GM19328 (cell line): ENCODE data around the gene DDI2.

Experiments
- ATAC-seq: cut with Tn5 transposase; IDR thresholded peaks from one replicate; pipeline ENCODE4 v1.9.1; 2021; ENCODE audit warnings: mild to moderate bottlenecking, moderate library complexity; ENCODE audit not compliant: unreplicated experiment

Gene DDI2

DNA sequence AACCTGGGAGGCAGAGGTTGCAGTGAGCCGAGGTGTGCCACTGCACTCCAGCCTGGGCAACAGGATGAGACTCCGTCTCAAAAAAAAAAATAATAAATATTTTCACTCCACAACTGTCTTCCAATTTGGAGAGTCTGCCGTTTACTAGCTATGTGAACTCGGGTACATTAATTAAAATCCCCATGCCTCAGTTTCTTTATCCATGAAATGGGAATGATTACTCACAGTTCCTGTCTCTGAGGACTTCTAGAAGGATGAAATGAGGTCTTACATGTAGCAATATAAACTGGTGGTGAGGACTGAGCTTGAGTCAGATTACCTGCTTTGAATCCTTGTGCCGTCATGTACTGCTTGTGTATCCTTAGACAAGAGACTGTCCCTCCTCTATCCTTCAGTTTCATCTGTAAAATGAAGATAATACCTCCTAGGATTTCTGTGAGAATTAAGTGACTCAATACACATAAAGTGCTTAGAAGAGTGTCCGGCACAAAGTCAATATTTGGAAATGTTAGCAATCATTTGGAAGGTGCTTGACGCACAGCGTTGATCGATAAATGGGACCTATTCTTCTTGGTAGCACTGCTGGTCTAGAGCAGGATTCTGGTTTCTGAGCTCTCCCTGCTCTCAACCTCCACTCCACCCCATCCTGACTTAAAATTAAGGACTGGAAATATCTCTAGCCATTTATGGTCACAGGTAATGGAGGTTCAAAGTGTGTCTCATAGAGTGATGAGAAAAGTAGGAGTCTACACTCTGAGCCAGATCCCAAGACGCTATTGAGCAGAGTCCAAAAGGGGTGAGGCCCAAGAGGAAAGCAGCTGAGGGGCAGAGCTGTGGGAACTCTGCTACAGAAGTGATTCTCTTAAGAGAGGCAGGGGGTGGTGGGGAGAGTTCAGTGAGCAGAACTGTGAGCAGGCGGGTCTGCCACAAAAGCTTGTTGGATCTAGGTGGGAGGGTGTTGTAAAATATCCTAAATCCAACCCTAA is 11.6 kb upstream of the DDI2 start:
- ATAC-seq: no peak

DNA sequence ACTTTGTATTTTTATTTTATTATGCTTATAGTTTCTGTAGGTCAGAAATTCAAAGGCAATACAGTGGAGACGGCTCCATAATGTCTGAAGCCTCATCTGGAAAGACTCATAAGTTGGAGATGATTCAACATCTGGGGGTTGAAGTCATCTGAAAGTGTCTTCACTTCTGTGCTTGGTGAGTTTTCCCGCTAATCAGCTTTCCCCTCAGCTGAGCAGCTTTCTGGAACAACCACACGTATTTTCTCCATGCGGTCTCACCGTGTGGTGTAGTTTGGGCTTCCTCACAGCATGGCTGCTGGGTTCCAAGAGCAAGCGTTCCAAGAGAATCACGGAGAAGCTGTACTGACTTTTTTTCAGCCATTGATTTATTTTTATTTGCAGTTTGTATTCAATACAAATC is 7.6 kb upstream of the DDI2 start:
- ATAC-seq: no peak

DNA sequence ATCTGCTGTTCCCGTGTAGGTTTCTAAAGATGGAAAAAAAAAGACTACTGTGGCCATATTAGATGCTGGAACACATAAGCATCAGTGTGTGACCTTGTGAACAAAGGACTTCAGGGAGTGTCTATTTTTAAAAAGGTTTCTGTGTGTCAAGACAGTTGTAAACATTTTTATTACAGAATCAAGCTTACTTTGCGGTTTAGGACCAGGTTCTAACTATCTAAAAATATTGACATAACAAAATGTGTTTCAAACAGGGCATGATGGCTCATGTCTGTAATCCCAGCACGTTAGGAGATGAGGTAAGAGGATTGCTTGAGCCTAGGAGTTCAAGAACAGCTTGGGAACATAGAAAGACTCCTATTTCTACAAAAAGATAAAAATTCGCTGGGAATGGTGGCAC is 7.1 kb upstream of the DDI2 start:
- ATAC-seq: no peak

DNA sequence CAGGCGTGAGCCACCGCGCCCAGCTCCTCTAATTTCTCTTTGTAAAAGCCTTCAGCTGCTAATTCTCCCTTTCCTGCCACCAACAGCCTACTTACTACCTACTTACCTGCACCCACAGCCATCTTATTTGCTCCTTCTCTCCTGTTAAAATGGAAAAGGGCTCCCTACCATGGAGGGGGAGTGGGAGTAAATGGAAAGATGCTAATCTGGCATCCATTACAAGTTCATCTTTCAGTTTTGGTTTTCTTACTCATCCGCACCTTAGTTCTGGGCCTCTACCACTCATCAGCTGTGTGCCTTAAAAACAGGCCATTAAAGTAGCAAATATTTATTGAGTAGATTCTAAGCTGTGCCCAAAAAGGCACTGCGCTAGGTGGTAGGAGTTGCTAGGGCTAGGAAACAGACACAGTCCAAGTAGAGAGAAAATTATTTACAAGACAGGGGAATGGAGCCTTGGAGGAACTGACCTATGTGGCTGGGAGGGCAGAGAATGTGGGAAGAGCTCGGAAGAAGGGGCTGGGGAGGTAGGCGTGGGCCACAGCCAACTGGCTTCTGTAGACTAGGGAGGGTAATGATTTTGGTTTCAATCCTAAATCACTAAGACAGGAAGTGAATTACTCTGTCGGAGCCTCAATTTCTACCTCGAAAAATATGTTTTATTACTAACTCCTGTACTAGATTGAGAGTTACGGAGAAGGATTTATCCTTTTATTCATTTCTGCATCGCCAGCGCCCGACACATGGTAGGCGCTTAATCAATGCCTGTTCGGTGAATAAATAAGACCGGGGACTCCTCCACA is 685 bp upstream of the DDI2 start:
- no peak for ATAC-seq

DNA sequence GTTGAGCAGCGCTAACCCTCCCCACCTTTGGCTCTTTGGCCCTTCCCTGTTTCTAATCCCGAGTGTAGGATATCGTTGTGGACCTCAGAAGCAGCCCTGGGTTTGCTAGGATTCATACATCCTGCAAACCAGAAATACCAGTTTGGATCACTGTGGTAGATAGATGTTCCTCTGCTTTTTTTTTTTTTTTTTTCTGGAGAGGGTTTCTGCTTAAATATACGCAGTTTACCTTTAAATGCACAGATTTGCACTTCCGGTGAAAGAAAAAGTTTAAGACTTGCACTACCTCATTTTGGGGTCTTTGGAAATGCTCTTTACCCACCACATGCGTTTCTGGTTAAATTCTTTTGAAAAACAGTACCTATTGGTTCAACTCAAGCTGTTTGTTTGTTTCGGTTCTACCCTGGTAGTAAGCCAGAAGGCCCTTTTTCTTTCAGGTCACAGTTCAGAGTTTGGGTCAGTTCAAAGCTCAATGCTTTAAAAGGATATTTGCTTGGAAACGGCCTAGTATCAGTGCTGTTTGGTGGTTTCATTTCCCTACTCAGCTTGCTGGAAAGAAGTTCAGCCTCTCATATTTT is 908 bp downstream of the DDI2 start:
- ATAC-seq: no peak

DNA sequence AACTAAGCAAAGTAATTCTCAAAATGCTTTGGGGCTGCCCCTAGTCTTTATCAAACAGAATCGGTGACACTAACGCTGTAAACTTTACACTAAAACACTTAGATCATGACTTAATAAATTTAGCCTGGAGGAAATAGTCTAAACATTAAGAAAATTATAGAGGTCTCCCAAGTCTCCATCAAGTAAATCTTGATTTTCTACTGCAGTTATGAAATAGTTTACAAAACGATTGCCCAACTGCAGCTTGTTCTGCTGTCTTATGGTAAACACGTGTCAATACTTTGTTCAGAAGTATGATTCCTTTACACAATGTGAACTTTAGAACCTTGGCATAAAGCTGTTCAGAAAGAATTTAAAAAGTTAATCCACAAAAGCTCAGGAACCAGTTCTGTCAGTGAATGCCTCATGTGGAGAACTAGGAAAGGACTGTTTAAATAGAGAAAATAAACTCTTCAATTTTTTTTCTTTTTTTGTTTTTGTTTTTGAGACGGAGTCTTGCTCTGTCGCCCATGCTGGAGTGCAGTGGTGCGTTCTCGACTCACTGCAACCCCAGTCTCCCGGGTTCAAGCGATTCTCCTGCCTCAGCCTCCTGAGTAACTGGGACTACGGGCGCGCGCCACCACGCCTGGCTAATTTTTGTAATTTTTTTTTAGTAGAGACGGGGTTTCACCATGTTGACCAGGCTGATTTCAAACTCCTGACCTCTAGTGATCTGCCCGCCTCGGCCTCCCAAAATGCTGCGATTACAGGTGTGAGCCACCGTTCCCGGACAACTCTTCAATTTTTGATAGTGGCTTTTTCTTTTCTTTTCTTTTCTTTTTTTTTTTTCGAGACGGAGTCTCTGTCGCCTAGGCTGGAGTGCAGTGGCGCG is 1.6 kb downstream of the DDI2 start:
- ATAC-seq: no peak

DNA sequence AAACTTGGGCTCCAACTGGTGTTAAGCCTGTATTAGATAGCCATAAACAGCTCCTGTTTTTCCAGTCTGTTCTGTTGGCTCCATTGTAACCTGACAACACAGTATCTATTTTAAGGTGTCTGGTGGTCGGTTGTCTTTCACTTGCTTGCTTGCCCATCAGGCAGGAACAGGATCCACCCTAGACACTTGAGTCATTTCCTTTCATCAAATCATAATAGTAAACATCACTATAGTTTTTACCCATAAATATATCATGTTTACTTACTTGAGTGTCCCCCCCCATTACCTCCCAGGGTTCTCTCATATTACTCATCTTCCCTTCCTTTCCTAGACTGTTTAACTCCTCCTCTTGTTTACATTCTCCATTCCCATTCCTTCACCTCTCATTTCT is 2.9 kb downstream of the DDI2 start:
- no peak for ATAC-seq

DNA sequence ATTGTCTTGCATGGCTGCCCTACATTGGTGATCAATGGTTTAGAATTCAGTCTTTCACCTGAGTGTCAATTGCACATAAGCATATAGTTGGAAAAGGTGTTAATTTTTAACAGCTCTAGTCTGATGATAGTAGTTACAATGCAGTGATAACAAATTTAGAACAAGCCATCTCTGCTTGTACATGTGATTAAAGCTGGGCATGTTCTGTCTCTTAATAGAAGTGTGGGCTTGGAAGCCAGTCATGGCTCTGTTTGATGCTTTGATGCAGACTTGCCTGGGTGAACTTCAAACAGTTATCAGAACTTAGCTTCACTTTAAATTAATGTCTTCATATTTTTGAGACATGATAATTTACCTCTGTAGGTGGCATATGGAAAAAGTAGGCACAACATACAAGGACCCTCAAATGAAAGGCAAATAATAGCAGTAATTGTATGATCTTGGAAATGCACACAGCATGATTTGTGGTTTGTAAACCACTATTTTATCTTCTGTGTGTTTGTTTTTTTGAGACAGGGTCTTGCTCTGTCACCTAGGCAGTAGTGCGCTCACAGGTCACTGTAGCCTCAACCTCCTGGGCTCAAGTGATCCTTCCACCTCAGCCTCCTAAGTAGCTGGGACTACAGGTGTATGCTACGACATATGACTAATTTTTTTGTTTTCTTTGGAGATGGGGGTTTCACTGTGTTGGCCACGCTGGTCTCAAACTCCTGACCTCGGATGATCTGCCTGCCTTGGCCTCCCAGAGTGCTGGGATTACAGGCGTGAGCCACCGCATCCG is 3.8 kb downstream of the DDI2 start:
- ATAC-seq: no peak

DNA sequence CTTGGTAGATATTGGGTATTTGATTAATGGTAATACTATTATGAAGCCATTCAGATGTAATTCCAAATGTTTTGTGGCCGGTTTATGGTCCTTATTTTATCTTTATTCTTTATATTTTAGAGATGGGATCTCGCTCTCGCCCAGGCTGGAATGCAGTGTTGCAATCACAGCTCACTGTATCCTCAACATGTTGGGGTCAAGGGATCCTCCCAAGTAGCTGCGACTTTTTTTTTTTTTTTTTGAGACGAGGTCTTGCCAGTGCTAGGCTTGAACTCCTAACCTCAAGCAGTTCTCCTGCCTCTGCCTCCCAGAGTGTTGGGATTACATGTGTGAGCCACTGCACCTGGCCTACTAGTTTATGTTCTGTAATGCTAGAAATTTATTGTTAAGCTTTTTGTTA is 4.7 kb downstream of the DDI2 start:
- ATAC-seq: no peak

DNA sequence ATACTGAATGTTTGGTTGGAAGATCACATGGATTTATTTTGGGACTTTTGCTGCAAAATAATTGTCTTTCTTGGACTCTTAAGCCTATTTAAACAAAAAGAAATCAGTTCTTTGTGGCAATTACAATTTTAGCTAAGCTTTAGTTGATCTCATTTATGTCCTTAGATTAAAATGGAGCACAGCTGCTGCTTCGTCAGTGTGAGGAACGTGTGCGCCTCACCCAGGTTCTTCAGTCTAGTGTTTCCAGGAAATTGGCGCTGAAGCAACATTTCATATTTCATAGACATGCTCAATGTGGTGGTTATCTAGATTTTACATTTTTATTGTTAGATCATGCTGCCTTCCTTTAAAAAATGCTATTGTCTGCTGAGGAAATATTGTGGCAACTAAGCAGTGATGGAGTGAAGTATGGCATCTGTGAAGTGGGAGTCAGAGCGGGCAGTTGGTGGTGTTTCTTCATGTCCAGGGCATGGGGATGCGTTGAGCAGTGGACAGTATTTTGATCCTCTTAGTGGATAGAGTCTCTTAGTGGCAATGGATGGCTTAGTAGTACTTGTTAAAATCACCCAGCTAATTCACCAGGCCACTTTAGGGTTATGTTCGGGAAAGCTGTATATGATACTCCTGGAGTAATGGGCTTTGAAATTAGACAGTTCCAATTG is 5.6 kb downstream of the DDI2 start:
- ATAC-seq: no peak

DNA sequence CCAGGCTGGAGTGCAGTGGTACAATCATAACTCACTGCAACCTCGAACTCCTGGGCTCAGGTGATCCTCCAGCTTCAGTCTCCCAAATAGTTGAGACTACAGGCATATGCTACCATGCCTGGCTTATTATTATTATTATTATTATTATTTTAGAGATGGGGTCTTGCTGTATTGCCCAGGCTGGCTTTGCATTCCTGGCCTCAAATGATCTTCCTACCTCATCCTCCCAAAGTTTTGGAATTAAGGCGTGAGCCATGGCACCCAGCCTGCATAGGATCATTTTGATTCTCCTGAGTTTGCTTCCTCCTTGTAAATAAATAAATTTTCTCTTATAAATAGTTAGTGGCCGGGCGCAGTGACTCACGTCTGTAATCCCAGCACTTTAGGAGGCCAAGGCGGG is 6.2 kb downstream of the DDI2 start:
- ATAC-seq: no peak

DNA sequence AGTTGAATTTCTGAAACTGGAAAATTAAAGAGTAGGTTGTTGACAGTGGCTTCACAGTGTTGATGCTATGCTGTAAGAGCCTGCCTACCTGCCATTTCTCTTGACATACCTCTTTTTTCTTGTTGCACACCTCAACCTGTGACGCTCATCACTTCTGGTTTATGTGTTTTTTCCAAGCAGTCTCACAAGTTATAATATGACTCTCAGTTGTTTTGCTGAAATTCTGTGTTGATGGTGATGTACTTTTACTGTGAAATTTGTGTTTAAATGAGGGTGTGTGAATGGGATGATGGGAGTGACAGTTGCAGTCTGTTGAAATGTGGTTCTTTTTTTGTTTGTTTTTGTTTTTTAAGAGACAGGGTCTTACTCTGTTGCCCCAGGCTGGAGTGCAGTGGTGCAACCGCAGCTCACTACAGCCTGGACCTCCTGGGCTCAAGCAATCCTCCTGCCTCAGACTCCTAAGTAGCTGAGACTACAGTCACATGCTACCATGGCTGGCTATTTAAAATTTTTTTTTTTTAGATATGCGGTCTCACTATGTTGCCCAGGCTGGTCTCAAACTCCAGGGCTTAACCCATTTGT is 7.0 kb downstream of the DDI2 start:
- ATAC-seq: no peak

DNA sequence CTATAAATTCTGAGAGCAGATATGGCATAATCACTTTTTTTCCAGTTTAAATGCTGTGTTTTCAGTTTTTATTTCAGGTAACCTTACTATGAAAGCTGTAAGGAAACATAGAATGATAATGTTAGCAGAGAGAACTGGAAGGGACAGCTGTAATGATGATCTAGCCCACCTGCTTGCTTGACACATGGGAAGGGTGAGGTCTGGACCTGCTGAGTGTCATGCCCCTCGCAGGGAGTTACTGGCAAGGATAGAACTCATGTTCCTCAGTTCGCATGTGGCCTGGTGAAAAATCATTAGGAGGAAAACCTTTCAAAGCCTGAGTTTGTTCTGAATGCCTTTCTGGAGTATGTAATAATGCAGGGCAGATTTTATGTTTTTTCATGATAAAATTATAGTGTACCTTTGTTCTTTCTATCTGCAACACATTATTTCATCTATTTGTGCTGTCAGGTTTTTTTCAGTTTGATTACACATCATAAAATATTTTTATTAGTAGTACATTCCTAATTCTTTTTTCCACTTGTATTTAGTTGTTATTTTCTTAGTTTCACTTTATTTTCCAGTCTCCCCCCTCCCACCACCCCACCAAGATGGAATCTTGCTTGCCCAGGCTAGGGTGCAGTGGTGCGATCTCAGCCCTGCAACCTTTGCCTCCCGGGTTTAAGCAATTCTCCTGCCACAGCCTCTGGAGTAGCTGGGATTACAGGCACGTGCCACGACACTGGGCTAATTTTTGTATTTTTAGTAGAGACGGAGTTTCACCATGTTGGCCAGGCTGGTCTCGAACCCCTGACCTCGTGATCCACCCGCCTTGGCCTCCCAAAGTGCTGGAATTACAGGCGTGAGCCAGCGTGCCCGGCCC is 8.0 kb downstream of the DDI2 start:
- ATAC-seq: no peak

DNA sequence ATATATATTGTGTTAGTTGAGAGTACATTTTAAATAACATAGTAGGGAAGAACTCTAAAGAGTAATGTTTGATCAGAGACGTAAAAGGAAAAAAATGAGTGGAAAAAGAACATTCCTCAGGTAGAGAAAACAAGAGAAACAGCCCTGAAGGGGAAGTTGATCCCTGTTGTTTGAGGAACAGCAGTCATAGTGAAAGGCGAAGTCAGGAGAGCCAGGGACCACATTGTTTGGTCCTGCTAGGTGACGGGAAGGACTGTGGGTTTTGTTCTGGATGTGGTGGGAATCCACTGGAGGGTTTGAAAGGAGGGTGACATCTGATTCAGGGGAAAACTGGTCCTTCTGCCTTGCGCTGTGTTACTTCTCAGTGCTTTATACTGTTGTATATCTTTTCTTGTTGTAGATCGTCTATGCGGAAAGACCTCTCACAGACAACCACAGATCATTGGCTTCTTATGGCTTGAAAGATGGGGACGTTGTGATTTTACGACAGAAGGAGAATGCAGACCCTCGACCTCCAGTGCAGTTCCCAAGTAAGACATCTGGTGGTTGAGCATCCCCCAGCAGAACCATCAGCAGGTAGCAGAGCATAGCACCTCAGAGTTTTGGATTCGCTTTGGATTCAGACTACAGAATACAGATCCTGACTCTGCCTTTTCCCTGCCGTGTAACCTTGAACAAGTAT is 9.2 kb downstream of the DDI2 start:
- ATAC-seq: no peak

DNA sequence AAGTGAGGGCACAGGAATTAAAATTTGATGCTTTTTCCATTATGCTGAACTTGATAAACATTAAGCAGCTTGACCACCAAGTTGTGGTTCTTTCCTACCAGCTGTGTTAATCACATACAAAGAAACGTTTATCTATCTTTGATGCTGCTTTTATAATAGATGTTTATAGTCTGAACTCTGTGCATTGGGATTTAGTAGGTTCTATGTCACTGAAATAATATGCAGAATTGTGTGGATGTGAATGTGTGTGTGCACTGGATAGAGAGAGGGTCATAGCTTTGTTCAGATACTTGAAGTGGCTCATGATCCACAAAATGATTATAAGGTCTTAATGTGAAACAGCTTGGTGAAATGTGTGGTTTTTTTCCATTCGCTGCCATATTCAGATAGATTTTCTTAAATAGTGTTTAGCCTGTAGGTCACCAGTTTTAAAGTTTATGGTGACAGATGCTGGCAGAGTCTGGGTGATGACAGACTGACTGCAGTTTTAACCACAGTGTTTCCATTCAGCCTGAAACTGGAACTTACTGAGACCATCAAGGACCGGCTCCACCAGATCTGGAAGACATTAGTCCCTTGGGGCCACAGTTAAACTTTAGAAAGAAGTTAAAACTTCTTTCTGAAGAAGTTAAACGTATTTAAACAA is 10.2 kb downstream of the DDI2 start:
- ATAC-seq: no peak

DNA sequence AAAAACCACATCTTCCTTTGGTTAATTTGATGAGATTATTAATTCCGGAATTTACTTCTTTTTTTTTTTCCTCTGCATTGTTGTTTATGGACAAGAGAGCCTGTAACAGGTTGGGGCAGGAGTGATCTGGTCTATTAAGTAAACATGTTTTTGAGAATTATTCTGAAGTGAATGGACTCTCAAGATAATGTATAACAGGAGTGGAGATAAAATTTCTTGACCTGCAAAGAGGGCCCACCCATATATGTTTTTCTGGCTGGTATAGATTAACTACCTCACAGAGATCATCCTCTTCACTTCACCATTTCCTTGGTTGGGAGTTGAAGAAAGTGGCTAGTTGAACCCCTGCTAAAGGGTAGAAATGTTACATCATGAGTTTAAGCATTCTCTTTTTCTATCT is 10.7 kb downstream of the DDI2 start:
- ATAC-seq: no peak

DNA sequence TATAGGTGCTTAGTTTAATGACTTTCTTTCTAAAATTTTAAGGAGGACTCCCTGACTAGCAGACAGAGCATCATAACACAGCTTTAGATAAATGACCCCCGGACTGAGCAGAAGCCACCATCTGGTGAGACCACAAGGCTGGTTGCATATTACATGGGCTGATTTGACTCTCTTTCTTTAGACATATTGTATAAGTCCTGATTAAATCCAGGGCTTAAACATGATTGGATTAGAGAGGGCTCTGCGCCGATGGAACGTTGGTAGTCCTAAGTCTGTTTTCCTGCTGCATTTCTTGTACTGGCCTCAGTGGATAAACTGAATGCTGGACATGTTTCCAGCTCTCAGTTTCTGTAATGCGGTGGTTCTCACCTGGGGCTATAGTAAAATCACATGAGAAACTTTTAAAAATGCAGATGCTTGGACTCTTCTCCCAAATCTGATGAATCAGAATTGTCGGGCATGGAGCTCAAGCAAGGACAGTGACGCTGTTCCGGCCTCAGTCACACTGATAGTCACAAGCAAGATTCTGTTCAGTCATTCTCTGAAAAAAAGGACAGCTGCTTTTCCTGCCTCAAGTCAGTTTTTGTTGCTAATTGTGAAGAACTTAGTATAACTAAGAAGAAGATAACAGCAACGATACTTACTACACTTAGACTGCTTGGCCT is 16.6 kb downstream of the DDI2 start:
- no peak for ATAC-seq
